HepG2 (cell line): ENCODE data around the gene RSRC2. TPM values are rescaled to one million over a fixed set of nuclear protein-coding genes. Genes with fewer than 3 reads are reported as not detected.
A peak's percentile ranks its signal among the peaks of the same experiment; 100 is the strongest.

Source experiments
- HNRNPUL1 ChIP-seq: fragments of 200-400 bp; formaldehyde crosslinking; IDR thresholded peaks from 2 replicates; pipeline ENCODE4 v1.6.1; 2017; ENCODE audit warnings: low read depth, mild to moderate bottlenecking, low read length, moderate library complexity
- JDP2 ChIP-seq: sonication (generic); formaldehyde crosslinking; IDR thresholded peaks from 2 replicates; pipeline ENCODE4 v1.8.1; 2022; ENCODE audit warnings: missing genetic modification reagents, borderline replicate concordance
- PCBP2 ChIP-seq: fragments of 200-400 bp; formaldehyde crosslinking; optimal IDR thresholded peaks from 2 replicates; pipeline ENCODE3; 2018; ENCODE audit warnings: low read length, low read depth; ENCODE audit not compliant: poor library complexity, severe bottlenecking
- THAP9 ChIP-seq: sonication (generic); formaldehyde crosslinking; IDR thresholded peaks from 2 replicates; pipeline ENCODE4; 2020; ENCODE audit warnings: missing genetic modification reagents, mild to moderate bottlenecking, borderline replicate concordance
- ZFP36 ChIP-seq: fragments of 150-350 bp; IDR thresholded peaks from 2 replicates; pipeline ENCODE4 v1.6.1; 2018; ENCODE audit warnings: borderline replicate concordance, low read length, low read depth; ENCODE audit not compliant: partially characterized antibody
- ZFP37 ChIP-seq: sonication (generic); formaldehyde crosslinking; IDR thresholded peaks from 2 replicates; pipeline ENCODE4 v1.4.0; 2020; ENCODE audit warnings: missing genetic modification reagents, borderline replicate concordance
- ZNF160 ChIP-seq: sonication (generic); formaldehyde crosslinking; IDR thresholded peaks from 2 replicates; pipeline ENCODE4 v1.8.0; 2022; ENCODE audit warnings: mild to moderate bottlenecking, inconsistent platforms, missing genetic modification reagents
- ZNF251 ChIP-seq: sonication (generic); formaldehyde crosslinking; IDR thresholded peaks from 2 replicates; pipeline ENCODE4 v1.9.0; 2021; ENCODE audit warnings: mild to moderate bottlenecking, missing genetic modification reagents
- ZNF318 ChIP-seq: sonication (generic); formaldehyde crosslinking; IDR thresholded peaks from 2 replicates; pipeline ENCODE4 v1.4.0; 2020; ENCODE audit warnings: mild to moderate bottlenecking, missing genetic modification reagents
- ZNF354B ChIP-seq: sonication (generic); formaldehyde crosslinking; IDR thresholded peaks from 2 replicates; pipeline ENCODE4 v1.8.0; 2022; ENCODE audit warnings: mild to moderate bottlenecking, missing genetic modification reagents
- ZNF431 ChIP-seq: sonication (generic); formaldehyde crosslinking; IDR thresholded peaks from 2 replicates; pipeline ENCODE4 v1.9.0; 2022; ENCODE audit warnings: missing genetic modification reagents, low read depth, mild to moderate bottlenecking, borderline replicate concordance
- ZNF629 ChIP-seq: sonication (generic); formaldehyde crosslinking; conservative IDR thresholded peaks from 2 replicates; pipeline ENCODE4 v1.5.0; 2020; ENCODE audit warnings: missing genetic modification reagents
- polyA plus RNA-seq, 8 experiments: library from polyadenylated mRNA; depleted of rRNA in 3 of 8; stranded (reverse) in 7 of 8; unstranded in 1 of 8; fragments of >200 nt; fragmentation: Illumina TruSeq in 4 of 8; extraction: Trizol in 4 of 8; gene quantifications; 2 replicates each; pipeline versions ENCODE4 v1.2.1 to v1.2.3, GENCODE V29; 2011 to 2016; ENCODE audit warnings: low read depth in 4 of 8, missing spikeins in 1 of 8, mixed read lengths in 1 of 8; ENCODE audit not compliant: insufficient read depth in 1 of 8
- total RNA-seq, 5 experiments: library from RNA; depleted of rRNA; stranded (reverse); fragments of >200 nt; fragmentation: Illumina TruSeq; extraction: Trizol; gene quantifications; 2 replicates each; pipeline ENCODE4 v1.2.3, GENCODE V29; 2016; ENCODE audit warnings: low read depth in 1 of 5
- TF ChIP-seq, protein P1 (sequence below): sonication (generic); formaldehyde crosslinking; IDR thresholded peaks from 2 replicates; pipeline ENCODE4 v1.5.1; 2020; ENCODE audit warnings: missing genetic modification reagents, mild to moderate bottlenecking, borderline replicate concordance
- TF ChIP-seq, protein P2 (sequence below): sonication (generic); formaldehyde crosslinking; IDR thresholded peaks from 2 replicates; pipeline ENCODE4 v1.4.0; 2020; ENCODE audit warnings: missing genetic modification reagents
- TF ChIP-seq, protein P3 (sequence below): IDR thresholded peaks from 2 replicates; pipeline ENCODE4 v1.6.1; 2016

Gene RSRC2
- total and polyA plus RNA-seq, 2 of the 13 experiments (the other 11 are each of a cell fraction or from before 2014, with no cell fraction given) = 31.4 to 77.8 TPM

DNA sequence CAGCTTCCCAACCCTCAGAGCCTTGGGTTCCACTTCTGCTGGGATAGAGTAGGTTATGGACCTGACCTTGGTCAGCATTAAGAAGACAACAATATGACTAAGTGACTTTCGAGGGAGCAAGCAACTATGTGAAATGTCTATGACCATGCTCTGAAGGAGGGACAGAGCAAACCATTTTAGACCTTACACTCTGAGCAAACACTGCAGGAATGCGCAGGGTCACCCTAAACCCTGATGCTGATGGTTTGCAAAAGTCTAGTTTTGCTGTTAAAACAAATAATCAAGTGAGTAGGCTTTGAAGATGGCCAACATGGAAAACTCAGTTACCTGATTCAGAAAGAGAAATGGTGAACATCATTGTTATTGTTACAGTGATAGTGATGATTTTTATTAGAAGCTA is 34.7 kb downstream of the RSRC2 start (continued):
- TF ChIP-seq ZFP37 (no peak), ZNF251 (CRISPR knock-in tag) (no peak), HNRNPUL1 (no peak), ZNF318 (no peak), ZNF160 (CRISPR knock-in tag) (no peak), ZNF629 (0 out of 2 replicates have a peak, but pooled peaks have one; percentile 10), ZFP36 (no peak), PCBP2 (no peak), ZNF431 (CRISPR knock-in tag) (no peak), ZNF354B (CRISPR knock-in tag) (no peak), JDP2 (CRISPR knock-in tag) (no peak), THAP9 (CRISPR knock-in tag) (no peak)
- TF ChIP-seq, protein P1, sequence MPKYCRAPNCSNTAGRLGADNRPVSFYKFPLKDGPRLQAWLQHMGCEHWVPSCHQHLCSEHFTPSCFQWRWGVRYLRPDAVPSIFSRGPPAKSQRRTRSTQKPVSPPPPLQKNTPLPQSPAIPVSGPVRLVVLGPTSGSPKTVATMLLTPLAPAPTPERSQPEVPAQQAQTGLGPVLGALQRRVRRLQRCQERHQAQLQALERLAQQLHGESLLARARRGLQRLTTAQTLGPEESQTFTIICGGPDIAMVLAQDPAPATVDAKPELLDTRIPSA = no peak
- TF ChIP-seq, protein P2, sequence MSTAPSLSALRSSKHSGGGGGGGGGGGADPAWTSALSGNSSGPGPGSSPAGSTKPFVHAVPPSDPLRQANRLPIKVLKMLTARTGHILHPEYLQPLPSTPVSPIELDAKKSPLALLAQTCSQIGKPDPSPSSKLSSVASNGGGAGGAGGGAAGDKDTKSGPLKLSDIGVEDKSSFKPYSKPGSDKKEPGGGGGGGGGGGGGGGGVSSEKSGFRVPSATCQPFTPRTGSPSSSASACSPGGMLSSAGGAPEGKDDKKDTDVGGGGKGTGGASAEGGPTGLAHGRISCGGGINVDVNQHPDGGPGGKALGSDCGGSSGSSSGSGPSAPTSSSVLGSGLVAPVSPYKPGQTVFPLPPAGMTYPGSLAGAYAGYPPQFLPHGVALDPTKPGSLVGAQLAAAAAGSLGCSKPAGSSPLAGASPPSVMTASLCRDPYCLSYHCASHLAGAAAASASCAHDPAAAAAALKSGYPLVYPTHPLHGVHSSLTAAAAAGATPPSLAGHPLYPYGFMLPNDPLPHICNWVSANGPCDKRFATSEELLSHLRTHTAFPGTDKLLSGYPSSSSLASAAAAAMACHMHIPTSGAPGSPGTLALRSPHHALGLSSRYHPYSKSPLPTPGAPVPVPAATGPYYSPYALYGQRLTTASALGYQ (CRISPR knock-in tag) = 0 out of 2 replicates have a peak, but pooled peaks have one; percentile 47
- TF ChIP-seq, protein P3, sequence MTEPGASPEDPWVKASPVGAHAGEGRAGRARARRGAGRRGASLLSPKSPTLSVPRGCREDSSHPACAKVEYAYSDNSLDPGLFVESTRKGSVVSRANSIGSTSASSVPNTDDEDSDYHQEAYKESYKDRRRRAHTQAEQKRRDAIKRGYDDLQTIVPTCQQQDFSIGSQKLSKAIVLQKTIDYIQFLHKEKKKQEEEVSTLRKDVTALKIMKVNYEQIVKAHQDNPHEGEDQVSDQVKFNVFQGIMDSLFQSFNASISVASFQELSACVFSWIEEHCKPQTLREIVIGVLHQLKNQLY = 0 out of 2 replicates have a peak, but pooled peaks have one; percentile 32
